HEK293 (cell line): ENCODE data around the gene RPL10A.

ENCODE experiments used
- GFI1B ChIP-seq: fragments of 450-650 bp; formaldehyde crosslinking; IDR thresholded peaks from 2 replicates; pipeline ENCODE4 v1.5.1; 2016; ENCODE audit warnings: missing biosample characterization, missing genetic modification characterization
- SCRT1 ChIP-seq: fragments of 450-650 bp; formaldehyde crosslinking; IDR thresholded peaks from 2 replicates; pipeline ENCODE4 v1.5.1; 2016; ENCODE audit warnings: missing biosample characterization, missing genetic modification characterization, borderline replicate concordance
- TCF7L2 ChIP-seq: IDR thresholded peaks from 2 replicates; pipeline ENCODE4 v1.6.1; 2011; ENCODE audit warnings: low read depth, mild to moderate bottlenecking, inconsistent platforms, low read length, moderate library complexity, borderline replicate concordance
- ZFP3 ChIP-seq: fragments of 450-650 bp; formaldehyde crosslinking; IDR thresholded peaks from 2 replicates; pipeline ENCODE4 v1.5.1; 2016; ENCODE audit warnings: low read depth, missing biosample characterization, missing genetic modification characterization
- ZNF133 ChIP-seq: fragments of 450-650 bp; formaldehyde crosslinking; IDR thresholded peaks from 2 replicates; pipeline ENCODE4 v1.5.1; 2016; ENCODE audit warnings: missing biosample characterization, missing genetic modification characterization
- ZNF2 ChIP-seq: fragments of 450-650 bp; formaldehyde crosslinking; IDR thresholded peaks from 2 replicates; pipeline ENCODE4 v1.5.1; 2016; ENCODE audit warnings: missing biosample characterization, missing genetic modification characterization
- ZNF221 ChIP-seq: fragments of 450-650 bp; formaldehyde crosslinking; IDR thresholded peaks from 2 replicates; pipeline ENCODE4 v1.5.1; 2017; ENCODE audit warnings: missing biosample characterization, missing genetic modification characterization, borderline replicate concordance
- ZNF560 ChIP-seq: fragments of 450-650 bp; formaldehyde crosslinking; IDR thresholded peaks from 2 replicates; pipeline ENCODE4 v1.5.1; 2017; ENCODE audit warnings: missing biosample characterization, missing genetic modification characterization, borderline replicate concordance
- TF ChIP-seq, protein P1 (sequence below): fragments of 450-650 bp; formaldehyde crosslinking; IDR thresholded peaks from 2 replicates; pipeline ENCODE4 v1.5.1; 2016; ENCODE audit warnings: missing biosample characterization, missing genetic modification characterization
- TF ChIP-seq, protein P2 (sequence below): fragments of 450-650 bp; formaldehyde crosslinking; IDR thresholded peaks from 2 replicates; pipeline ENCODE4 v1.5.1; 2016; ENCODE audit warnings: missing biosample characterization, missing genetic modification characterization
- TF ChIP-seq, protein P3 (sequence below): IDR thresholded peaks from 2 replicates; pipeline ENCODE4 v1.6.1; 2011; ENCODE audit warnings: mild to moderate bottlenecking, low read depth, low read length, borderline replicate concordance
- TF ChIP-seq, protein P4 (sequence below): fragments of 450-650 bp; IDR thresholded peaks from 2 replicates; pipeline ENCODE4 v1.5.1; 2018; ENCODE audit warnings: missing biosample characterization, mild to moderate bottlenecking, missing genetic modification characterization

DNA sequence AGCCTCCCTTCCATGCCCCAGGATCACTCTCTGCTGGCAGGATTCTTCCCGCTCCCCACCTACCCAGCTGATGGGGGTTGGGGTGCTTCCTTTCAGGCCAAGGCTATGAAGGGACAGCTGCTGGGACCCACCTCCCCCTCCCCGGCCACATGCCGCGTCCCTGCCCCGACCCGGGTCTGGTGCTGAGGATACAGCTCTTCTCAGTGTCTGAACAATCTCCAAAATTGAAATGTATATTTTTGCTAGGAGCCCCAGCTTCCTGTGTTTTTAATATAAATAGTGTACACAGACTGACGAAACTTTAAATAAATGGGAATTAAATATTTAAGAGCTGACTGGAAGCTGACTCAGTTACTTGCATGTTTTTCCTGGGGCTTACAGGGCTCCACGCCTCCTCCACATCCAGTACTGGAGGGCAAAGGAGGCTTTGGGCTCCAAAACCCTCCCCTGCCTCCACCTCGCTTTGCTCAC is 40.3 kb upstream of the RPL10A start:
- TF ChIP-seq TCF7L2: no peak
- no peak for TF ChIP-seq ZNF221
- TF ChIP-seq, protein P1, sequence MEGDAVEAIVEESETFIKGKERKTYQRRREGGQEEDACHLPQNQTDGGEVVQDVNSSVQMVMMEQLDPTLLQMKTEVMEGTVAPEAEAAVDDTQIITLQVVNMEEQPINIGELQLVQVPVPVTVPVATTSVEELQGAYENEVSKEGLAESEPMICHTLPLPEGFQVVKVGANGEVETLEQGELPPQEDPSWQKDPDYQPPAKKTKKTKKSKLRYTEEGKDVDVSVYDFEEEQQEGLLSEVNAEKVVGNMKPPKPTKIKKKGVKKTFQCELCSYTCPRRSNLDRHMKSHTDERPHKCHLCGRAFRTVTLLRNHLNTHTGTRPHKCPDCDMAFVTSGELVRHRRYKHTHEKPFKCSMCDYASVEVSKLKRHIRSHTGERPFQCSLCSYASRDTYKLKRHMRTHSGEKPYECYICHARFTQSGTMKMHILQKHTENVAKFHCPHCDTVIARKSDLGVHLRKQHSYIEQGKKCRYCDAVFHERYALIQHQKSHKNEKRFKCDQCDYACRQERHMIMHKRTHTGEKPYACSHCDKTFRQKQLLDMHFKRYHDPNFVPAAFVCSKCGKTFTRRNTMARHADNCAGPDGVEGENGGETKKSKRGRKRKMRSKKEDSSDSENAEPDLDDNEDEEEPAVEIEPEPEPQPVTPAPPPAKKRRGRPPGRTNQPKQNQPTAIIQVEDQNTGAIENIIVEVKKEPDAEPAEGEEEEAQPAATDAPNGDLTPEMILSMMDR (tag by site-specific recombination): no peak
- no peak for TF ChIP-seq ZNF560 (tag by site-specific recombination)
- no peak for TF ChIP-seq ZFP3
- TF ChIP-seq, protein P2, sequence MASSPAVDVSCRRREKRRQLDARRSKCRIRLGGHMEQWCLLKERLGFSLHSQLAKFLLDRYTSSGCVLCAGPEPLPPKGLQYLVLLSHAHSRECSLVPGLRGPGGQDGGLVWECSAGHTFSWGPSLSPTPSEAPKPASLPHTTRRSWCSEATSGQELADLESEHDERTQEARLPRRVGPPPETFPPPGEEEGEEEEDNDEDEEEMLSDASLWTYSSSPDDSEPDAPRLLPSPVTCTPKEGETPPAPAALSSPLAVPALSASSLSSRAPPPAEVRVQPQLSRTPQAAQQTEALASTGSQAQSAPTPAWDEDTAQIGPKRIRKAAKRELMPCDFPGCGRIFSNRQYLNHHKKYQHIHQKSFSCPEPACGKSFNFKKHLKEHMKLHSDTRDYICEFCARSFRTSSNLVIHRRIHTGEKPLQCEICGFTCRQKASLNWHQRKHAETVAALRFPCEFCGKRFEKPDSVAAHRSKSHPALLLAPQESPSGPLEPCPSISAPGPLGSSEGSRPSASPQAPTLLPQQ (tag by site-specific recombination): no peak
- TF ChIP-seq SCRT1 (tag by site-specific recombination): no peak
- TF ChIP-seq GFI1B (tag by site-specific recombination): no peak
- TF ChIP-seq, protein P3, sequence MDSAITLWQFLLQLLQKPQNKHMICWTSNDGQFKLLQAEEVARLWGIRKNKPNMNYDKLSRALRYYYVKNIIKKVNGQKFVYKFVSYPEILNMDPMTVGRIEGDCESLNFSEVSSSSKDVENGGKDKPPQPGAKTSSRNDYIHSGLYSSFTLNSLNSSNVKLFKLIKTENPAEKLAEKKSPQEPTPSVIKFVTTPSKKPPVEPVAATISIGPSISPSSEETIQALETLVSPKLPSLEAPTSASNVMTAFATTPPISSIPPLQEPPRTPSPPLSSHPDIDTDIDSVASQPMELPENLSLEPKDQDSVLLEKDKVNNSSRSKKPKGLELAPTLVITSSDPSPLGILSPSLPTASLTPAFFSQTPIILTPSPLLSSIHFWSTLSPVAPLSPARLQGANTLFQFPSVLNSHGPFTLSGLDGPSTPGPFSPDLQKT: no peak
- no peak for TF ChIP-seq ZNF133
- TF ChIP-seq, protein P4, sequence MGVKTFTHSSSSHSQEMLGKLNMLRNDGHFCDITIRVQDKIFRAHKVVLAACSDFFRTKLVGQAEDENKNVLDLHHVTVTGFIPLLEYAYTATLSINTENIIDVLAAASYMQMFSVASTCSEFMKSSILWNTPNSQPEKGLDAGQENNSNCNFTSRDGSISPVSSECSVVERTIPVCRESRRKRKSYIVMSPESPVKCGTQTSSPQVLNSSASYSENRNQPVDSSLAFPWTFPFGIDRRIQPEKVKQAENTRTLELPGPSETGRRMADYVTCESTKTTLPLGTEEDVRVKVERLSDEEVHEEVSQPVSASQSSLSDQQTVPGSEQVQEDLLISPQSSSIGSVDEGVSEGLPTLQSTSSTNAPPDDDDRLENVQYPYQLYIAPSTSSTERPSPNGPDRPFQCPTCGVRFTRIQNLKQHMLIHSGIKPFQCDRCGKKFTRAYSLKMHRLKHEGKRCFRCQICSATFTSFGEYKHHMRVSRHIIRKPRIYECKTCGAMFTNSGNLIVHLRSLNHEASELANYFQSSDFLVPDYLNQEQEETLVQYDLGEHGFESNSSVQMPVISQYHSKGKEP (tag by site-specific recombination): no peak
- TF ChIP-seq ZNF2 (tag by site-specific recombination): no peak
